Neural cell (in vitro differentiated cells): ENCODE measurements around the gene HEY2. TPM values are rescaled to one million over a fixed set of nuclear protein-coding genes. Genes with fewer than 3 reads are reported as not detected.

ENCODE experiments used
- H2AFZ ChIP-seq: fragments of 200-600, 300-800 bp; sonication (generic), shearing (Covaris generic); 2 replicates; pipeline ENCODE4 v1.6.0; 2014; ENCODE audit warnings: low read depth, mild to moderate bottlenecking, antibody characterized with exemption, low read length, moderate library complexity
- H3F3A ChIP-seq: fragments of 200-600 bp; shearing (Covaris generic); 2 replicates; pipeline ENCODE4 v1.6.1; 2016; ENCODE audit warnings: mild to moderate bottlenecking, moderate library complexity, mixed read lengths, antibody characterized with exemption, low read length; ENCODE audit not compliant: insufficient read depth, poor library complexity, severe bottlenecking
- H3K27ac ChIP-seq: fragments of 200-600, 300-800 bp; sonication (generic), shearing (Covaris generic); 2 replicates; pipeline ENCODE4 v1.5.1; 2014; ENCODE audit warnings: mild to moderate bottlenecking, low read length, moderate library complexity
- H3K27me3 ChIP-seq: fragments of 300-800, 200-600 bp; sonication (generic), shearing (Covaris generic); 2 replicates; pipeline ENCODE4 v1.6.0; 2014; ENCODE audit warnings: mild to moderate bottlenecking, low read depth, low read length, moderate library complexity; ENCODE audit not compliant: insufficient read depth
- H3K36me3 ChIP-seq: fragments of 300-800, 200-600 bp; sonication (generic), shearing (Covaris generic); 2 replicates; pipeline ENCODE4 v1.5.1; 2014; ENCODE audit warnings: mild to moderate bottlenecking, antibody characterized with exemption, low read length, moderate library complexity; ENCODE audit not compliant: insufficient read depth
- H3K4me2 ChIP-seq: fragments of 300-800, 200-600 bp; sonication (generic), shearing (Covaris generic); 2 replicates; pipeline ENCODE4 v1.6.0; 2014; ENCODE audit warnings: mild to moderate bottlenecking, low read length
- H3K4me3 ChIP-seq: fragments of 300-800, 200-600 bp; sonication (generic), shearing (Covaris generic); 2 replicates; pipeline ENCODE4 v1.5.1; 2014; ENCODE audit warnings: mild to moderate bottlenecking, low read length, moderate library complexity
- H3K79me2 ChIP-seq: fragments of 200-600 bp; shearing (Covaris generic); replicated peaks from 2 replicates; pipeline ENCODE4 v1.6.0; 2014; ENCODE audit warnings: mild to moderate bottlenecking, low read length, moderate library complexity; ENCODE audit not compliant: insufficient read depth
- H3K9ac ChIP-seq: fragments of 300-800, 200-600 bp; sonication (generic), shearing (Covaris generic); 2 replicates; pipeline ENCODE4 v1.6.1; 2016; ENCODE audit warnings: mild to moderate bottlenecking, low read length, mixed read lengths
- H3K9me2 ChIP-seq: fragments of 200-600 bp; shearing (Covaris generic); 2 replicates; pipeline ENCODE4 v1.6.1; 2016; ENCODE audit warnings: mild to moderate bottlenecking, low read length, mixed read lengths; ENCODE audit not compliant: insufficient read depth
- H3K9me3 ChIP-seq: fragments of 200-600, 300-800 bp; sonication (generic), shearing (Covaris generic); 2 replicates; pipeline ENCODE4 v1.6.1; 2016; ENCODE audit warnings: mild to moderate bottlenecking, mixed run types, low read length, moderate library complexity, mixed read lengths
- H4K20me1 ChIP-seq: fragments of 200-600 bp; shearing (Covaris generic); 2 replicates; pipeline ENCODE4 v1.6.1; 2016; ENCODE audit warnings: mild to moderate bottlenecking, mixed run types; ENCODE audit not compliant: insufficient read depth
- EP300 ChIP-seq: fragments of 450-650 bp; conservative IDR thresholded peaks from 2 replicates; pipeline ENCODE4 v1.6.1; 2014; ENCODE audit warnings: antibody characterized with exemption, mild to moderate bottlenecking, moderate library complexity; ENCODE audit not compliant: poor library complexity, severe bottlenecking
- EZH2 ChIP-seq: fragments of 200-600, 300-800 bp; shearing (Covaris generic), sonication (generic); IDR thresholded peaks from 2 replicates; pipeline ENCODE4 v1.6.1; 2014; ENCODE audit warnings: antibody characterized with exemption, low read length, borderline replicate concordance, mild to moderate bottlenecking; ENCODE audit not compliant: insufficient read depth, poor library complexity, severe bottlenecking
- MXI1 ChIP-seq: fragments of 450-650 bp; conservative IDR thresholded peaks from 2 replicates; pipeline ENCODE4 v1.6.1; 2014; ENCODE audit warnings: antibody characterized with exemption, mild to moderate bottlenecking; ENCODE audit not compliant: poor library complexity, severe bottlenecking
- POLR2AphosphoS5 ChIP-seq: IDR thresholded peaks from 2 replicates; pipeline ENCODE4 v1.6.1; 2012
- RAD21 ChIP-seq: fragments of 450-650 bp; conservative IDR thresholded peaks from 2 replicates; pipeline ENCODE4 v1.6.1; 2014; ENCODE audit warnings: antibody characterized with exemption, mild to moderate bottlenecking, moderate library complexity
- SMC3 ChIP-seq: fragments of 450-650 bp; conservative IDR thresholded peaks from 2 replicates; pipeline ENCODE4 v1.6.1; 2014; ENCODE audit warnings: antibody characterized with exemption, mild to moderate bottlenecking, moderate library complexity; ENCODE audit not compliant: poor library complexity
- TAF1 ChIP-seq: IDR thresholded peaks from 2 replicates; pipeline ENCODE4 v1.6.1; 2012; ENCODE audit warnings: low read depth
- polyA plus RNA-seq: library from polyadenylated mRNA; depleted of rRNA; stranded (reverse); fragments of >200 nt; gene quantifications from 2 replicates; pipeline ENCODE4 v1.2.3, GENCODE V29; 2014
- TF ChIP-seq, protein P1 (sequence below): fragments of 450-650 bp; IDR thresholded peaks from 2 replicates; pipeline ENCODE4 v1.5.1; 2014; ENCODE audit warnings: antibody characterized with exemption, mild to moderate bottlenecking, moderate library complexity; ENCODE audit not compliant: poor library complexity, severe bottlenecking
- TF ChIP-seq, protein P2 (sequence below): IDR thresholded peaks from 2 replicates; pipeline ENCODE4 v1.6.1; 2012; ENCODE audit warnings: borderline replicate concordance

The HEY2 gene
- polyA plus RNA-seq, 1 donor from 2014 or later: 0.20 TPM

DNA sequence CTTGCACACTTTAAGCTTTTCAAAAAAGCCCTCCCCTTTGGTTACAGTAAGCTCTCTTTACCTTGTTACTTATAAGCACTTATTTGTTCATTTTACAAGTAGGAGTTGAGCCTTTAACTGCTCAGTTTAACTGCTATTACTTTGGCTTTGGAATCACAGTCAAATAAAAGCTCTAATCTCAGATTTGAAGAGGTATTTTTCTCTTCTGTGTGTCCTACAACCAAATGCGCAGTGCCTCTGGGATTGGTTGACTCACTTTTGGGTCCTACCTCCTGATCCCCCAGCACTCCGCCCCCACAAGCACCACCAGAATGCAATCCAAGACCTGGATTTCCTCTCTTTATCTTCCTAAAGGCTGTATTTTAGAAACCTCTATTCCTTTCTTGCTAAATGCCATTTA lies 43.8 kb downstream of the HEY2 start:
- H2AFZ ChIP-seq: no peak overlapping the region
- no peaks in the 10 kb centered on the region for H4K20me1 ChIP-seq
- no peak overlapping the region for H3K4me2 ChIP-seq
- no peaks in the 10 kb centered on the region for H3K27me3 ChIP-seq
- no peak overlapping the region for H3K9ac ChIP-seq
- H3K79me2 ChIP-seq: peaks cover 19% of the 10 kb centered on the region
- no peak for TF ChIP-seq POLR2AphosphoS5
- no peak for TF ChIP-seq TAF1
- no peak for TF ChIP-seq EP300
- no peak for TF ChIP-seq SMC3
- no peak for TF ChIP-seq EZH2
- TF ChIP-seq MXI1: no peak
- TF ChIP-seq, protein P1, sequence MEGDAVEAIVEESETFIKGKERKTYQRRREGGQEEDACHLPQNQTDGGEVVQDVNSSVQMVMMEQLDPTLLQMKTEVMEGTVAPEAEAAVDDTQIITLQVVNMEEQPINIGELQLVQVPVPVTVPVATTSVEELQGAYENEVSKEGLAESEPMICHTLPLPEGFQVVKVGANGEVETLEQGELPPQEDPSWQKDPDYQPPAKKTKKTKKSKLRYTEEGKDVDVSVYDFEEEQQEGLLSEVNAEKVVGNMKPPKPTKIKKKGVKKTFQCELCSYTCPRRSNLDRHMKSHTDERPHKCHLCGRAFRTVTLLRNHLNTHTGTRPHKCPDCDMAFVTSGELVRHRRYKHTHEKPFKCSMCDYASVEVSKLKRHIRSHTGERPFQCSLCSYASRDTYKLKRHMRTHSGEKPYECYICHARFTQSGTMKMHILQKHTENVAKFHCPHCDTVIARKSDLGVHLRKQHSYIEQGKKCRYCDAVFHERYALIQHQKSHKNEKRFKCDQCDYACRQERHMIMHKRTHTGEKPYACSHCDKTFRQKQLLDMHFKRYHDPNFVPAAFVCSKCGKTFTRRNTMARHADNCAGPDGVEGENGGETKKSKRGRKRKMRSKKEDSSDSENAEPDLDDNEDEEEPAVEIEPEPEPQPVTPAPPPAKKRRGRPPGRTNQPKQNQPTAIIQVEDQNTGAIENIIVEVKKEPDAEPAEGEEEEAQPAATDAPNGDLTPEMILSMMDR: no peak
- no peak for TF ChIP-seq RAD21
- TF ChIP-seq, protein P2, sequence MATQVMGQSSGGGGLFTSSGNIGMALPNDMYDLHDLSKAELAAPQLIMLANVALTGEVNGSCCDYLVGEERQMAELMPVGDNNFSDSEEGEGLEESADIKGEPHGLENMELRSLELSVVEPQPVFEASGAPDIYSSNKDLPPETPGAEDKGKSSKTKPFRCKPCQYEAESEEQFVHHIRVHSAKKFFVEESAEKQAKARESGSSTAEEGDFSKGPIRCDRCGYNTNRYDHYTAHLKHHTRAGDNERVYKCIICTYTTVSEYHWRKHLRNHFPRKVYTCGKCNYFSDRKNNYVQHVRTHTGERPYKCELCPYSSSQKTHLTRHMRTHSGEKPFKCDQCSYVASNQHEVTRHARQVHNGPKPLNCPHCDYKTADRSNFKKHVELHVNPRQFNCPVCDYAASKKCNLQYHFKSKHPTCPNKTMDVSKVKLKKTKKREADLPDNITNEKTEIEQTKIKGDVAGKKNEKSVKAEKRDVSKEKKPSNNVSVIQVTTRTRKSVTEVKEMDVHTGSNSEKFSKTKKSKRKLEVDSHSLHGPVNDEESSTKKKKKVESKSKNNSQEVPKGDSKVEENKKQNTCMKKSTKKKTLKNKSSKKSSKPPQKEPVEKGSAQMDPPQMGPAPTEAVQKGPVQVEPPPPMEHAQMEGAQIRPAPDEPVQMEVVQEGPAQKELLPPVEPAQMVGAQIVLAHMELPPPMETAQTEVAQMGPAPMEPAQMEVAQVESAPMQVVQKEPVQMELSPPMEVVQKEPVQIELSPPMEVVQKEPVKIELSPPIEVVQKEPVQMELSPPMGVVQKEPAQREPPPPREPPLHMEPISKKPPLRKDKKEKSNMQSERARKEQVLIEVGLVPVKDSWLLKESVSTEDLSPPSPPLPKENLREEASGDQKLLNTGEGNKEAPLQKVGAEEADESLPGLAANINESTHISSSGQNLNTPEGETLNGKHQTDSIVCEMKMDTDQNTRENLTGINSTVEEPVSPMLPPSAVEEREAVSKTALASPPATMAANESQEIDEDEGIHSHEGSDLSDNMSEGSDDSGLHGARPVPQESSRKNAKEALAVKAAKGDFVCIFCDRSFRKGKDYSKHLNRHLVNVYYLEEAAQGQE: no peak
- no peaks in the 10 kb centered on the region for H3K9me2 ChIP-seq
- H3F3A ChIP-seq: no peaks in the 10 kb centered on the region
- peak overlapping the region; percentile 89 for H3K4me3 ChIP-seq
- H3K9me3 ChIP-seq: no peaks in the 10 kb centered on the region
- H3K36me3 ChIP-seq: no peaks in the 10 kb centered on the region
- H3K27ac ChIP-seq: no peak overlapping the region

DNA sequence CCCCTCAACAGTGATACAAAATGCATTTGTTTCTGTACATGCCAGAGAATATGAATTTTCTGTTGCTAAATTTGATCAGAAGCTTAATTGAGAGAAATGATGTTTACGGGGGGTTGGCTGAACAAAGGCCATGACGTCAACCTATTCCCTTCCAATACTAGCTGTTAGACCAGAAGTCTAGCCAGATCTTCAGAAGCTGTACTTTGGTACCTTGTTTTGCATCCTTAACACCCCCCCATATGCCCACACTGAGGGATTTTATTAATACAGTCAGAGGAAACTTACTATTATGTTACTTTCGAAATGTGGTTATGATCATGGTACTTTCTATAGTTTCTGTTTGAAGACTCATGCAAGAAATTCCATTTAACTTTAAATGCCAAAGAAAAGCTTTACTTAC lies 44.4 kb downstream of the HEY2 start:
- H3K36me3 ChIP-seq: no peaks in the 10 kb centered on the region
- no peaks in the 10 kb centered on the region for H3F3A ChIP-seq
- peaks cover 19% of the 10 kb centered on the region for H3K79me2 ChIP-seq
- no peak overlapping the region for H2AFZ ChIP-seq
- no peaks in the 10 kb centered on the region for H3K9me2 ChIP-seq
- no peak overlapping the region for H3K9ac ChIP-seq
- H3K27ac ChIP-seq: no peak overlapping the region
- no peaks in the 10 kb centered on the region for H3K27me3 ChIP-seq
- H3K4me2 ChIP-seq: no peak overlapping the region
- H3K4me3 ChIP-seq: no peak overlapping the region
- no peak for TF ChIP-seq POLR2AphosphoS5
- TF ChIP-seq MXI1: no peak
- no peaks in the 10 kb centered on the region for H4K20me1 ChIP-seq
- H3K9me3 ChIP-seq: no peaks in the 10 kb centered on the region
